ENCODE measurements around the gene OR4L1.
"Not testable (repeated sequence)": the region's sequence is repeated elsewhere in the genome, so short reads cannot be mapped to it uniquely, and the experiment has no call there.

The OR4L1 gene

GRCh38 chr14:20059745-20060144, at the start of gene OR4L1:
Gene OR4L1, plus strand, starts transcription at chr14:20060045. Its CDS starts 0 bp downstream, at chr14:20060045.
- DNase-seq (ENCODE audit: low spot score), result no peak

- no peak for DNase-seq (ENCODE audit: low spot score)
These were observed 40.5 kb upstream of the OR4L1 start, which contains the start of gene OR4K14 for GRCh38 chr14:20019257-20019865. Gene OR4K14, minus strand, starts transcription at chr14:20019307. Its CDS starts 4,114 bp downstream, at chr14:20015193.

- no peak for DNase-seq (ENCODE audit: low spot score)
These were observed 28.8 kb upstream of the OR4L1 start for GRCh38 chr14:20031058-20031457.

GRCh38 chr14:20035449-20035848, 24.4 kb upstream of the OR4L1 start:
- DNase-seq (ENCODE audit: low spot score), result no peak

- no peak for DNase-seq (ENCODE audit: low spot score)
These were observed 23.9 kb upstream of the OR4L1 start, which contains the start of gene OR4K13 for GRCh38 chr14:20035938-20036337. Gene OR4K13, minus strand, starts transcription at chr14:20036038. Its CDS starts 1,280 bp downstream, at chr14:20034758.

GRCh38 chr14:20044243-20044642, 15.6 kb upstream of the OR4L1 start:
- no peak for DNase-seq (ENCODE audit: low spot score)

- no peak for DNase-seq (ENCODE audit: low spot score)
These were observed 11.6 kb upstream of the OR4L1 start for GRCh38 chr14:20048202-20048601.

- no peak for DNase-seq (ENCODE audit: low spot score)
These were observed 32.2 kb downstream of the OR4L1 start for GRCh38 chr14:20092050-20092449.

GRCh38 chr14:20093442-20093841, 33.6 kb downstream of the OR4L1 start:
- no peak for DNase-seq (ENCODE audit: low spot score)

- DNase-seq (ENCODE audit: low spot score), result not testable (repeated sequence)
These were observed 39.3 kb downstream of the OR4L1 start for GRCh38 chr14:20098926-20099770.

GRCh38 chr14:20110438-20110837, 50.6 kb downstream of the OR4L1 start, which contains the start of gene OR4K17:
Gene OR4K17, plus strand, starts transcription at chr14:20110739. Its CDS starts 6,761 bp downstream, at chr14:20117500.
- no peak for DNase-seq (ENCODE audit: low spot score)
